Naive thymus-derived CD8-positive, alpha-beta T cell (primary cell): Measurements from ENCODE around the gene KIFAP3. TPM values are rescaled to one million over a fixed set of nuclear protein-coding genes. Genes with fewer than 3 reads are reported as not detected.

ENCODE experiments used
- ATAC-seq, 2 donors: fragments of 150-1000 bp; cut with Tn5 transposase in 1 of 2; sonication (Bioruptor Pico), chemical (Tn5 transposase) in 1 of 2; 1 replicate in 1 of 2; 2 replicates in 1 of 2; pipeline ENCODE4 v1.10.0; 2021; ENCODE audit warnings: mild to moderate bottlenecking in 2 of 2, moderate library complexity in 2 of 2
- POLR2A ChIA-PET: fragments of 350-600 bp; sonication (Branson Sonifier 250); formaldehyde crosslinking; loops from one replicate; lab custom pipeline; 2021; ENCODE audit warnings: antibody characterized with exemption; lab: Charles Lee
- DNase-seq, 10 donors: peaks; one replicate each; pipeline versions ENCODE4 v3.0.0 to v3.0.0-alpha.2; 2020 to 2022
- H3K27ac Mint-ChIP-seq, 10 donors: one replicate each; pipeline ENCODE4 v1.8.0; 2020 to 2022; ENCODE audit warnings: mild to moderate bottlenecking in 10 of 10, mixed read lengths in 10 of 10, moderate library complexity in 4 of 10, inconsistent platforms in 1 of 10
- H3K27me3 Mint-ChIP-seq, 5 donors: one replicate each; pipeline ENCODE4 v1.8.0; 2021 to 2022; ENCODE audit warnings: mixed read lengths in 5 of 5
- H3K36me3 Mint-ChIP-seq, 3 donors: one replicate each; pipeline ENCODE4 v1.8.0; 2020 to 2022; ENCODE audit warnings: mixed read lengths in 3 of 3, mild to moderate bottlenecking in 2 of 3, inconsistent platforms in 1 of 3
- H3K4me1 Mint-ChIP-seq, 4 donors: one replicate each; pipeline ENCODE4 v1.8.0; 2021 to 2022; ENCODE audit warnings: mixed read lengths in 4 of 4
- H3K4me3 Mint-ChIP-seq, 10 donors: one replicate each; pipeline ENCODE4 v1.8.0; 2020 to 2022; ENCODE audit warnings: mild to moderate bottlenecking in 10 of 10, mixed read lengths in 10 of 10, moderate library complexity in 6 of 10, inconsistent platforms in 1 of 10
- H3K9me3 Mint-ChIP-seq, 9 donors: one replicate each; pipeline ENCODE4 v1.8.0; 2020 to 2022; ENCODE audit warnings: mixed read lengths in 9 of 9, mild to moderate bottlenecking in 3 of 9, inconsistent platforms in 1 of 9, moderate library complexity in 1 of 9
- polyA plus RNA-seq, 3 donors: library from polyadenylated mRNA; unstranded; fragments of 300-500 nt; fragmentation: Illumina TruSeq; gene quantifications; one replicate each; pipeline ENCODE4 v1.2.3, GENCODE V29; 2021
- total RNA-seq, 8 experiments: library from RNA in 2 of 8; stranded (reverse) in 2 of 8; gene quantifications; one replicate each; pipeline ENCODE4 v1.2.3 and lab custom pipeline; 2021 to 2026

The KIFAP3 gene
- total and polyA plus RNA-seq, 5 experiments from 2014 or later = 10.0 to 20.8 (median 17.9) TPM

DNA sequence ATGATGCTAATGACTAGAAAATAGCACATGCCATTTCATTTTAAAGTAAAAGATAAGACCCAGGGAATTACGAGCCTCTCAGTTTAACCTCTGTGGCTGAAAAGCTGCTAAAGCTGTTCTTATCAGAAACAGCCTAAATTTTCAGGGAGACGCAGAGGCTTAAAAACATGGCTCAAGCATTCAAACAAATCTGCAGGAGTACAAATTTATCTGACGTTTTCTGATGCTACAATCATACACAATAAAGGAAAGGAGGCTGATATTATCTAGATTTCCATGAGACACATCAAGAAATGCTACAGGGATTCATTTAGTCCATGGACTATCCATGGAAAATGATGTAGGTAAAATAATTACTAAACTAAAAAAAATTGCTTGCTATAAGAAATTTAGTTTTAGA, 115.5 kb downstream of the KIFAP3 start:
- no peak overlapping the region for H3K27ac Mint-ChIP-seq
- H3K4me1 Mint-ChIP-seq = peaks cover 0 to 2% (median 0%) of the 10 kb centered on the region in 4 donors
- no peaks in the 10 kb centered on the region for H3K27me3 Mint-ChIP-seq
- no peak overlapping the region for H3K4me3 Mint-ChIP-seq
- no peak for DNase-seq
- POLR2A ChIA-PET = no interaction called here
- H3K9me3 Mint-ChIP-seq = no peaks in the 10 kb centered on the region
- H3K36me3 Mint-ChIP-seq = peaks cover 4 to 19% (median 18%) of the 10 kb centered on the region in 3 donors
- ATAC-seq = no peak

DNA sequence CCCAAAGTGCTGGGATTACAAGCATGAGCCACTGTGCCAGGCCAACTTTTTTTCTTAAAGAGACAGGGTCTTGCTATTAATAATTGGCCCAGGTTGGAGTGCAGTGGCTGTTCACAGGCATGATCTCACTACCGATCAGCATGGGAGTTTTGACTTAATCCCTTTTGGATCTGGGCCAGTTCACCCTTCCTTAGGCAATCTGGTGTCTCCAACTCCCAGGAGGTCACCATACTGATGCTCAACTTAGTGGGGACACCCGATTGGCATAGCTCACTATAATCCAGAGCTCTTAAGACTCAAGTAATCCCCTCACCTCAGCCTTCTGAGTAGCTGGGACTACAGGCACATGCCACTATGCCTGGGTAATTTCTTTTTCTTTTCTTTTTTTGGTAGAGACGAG, 116.6 kb downstream of the KIFAP3 start:
- Mint-ChIP-seq H3K27ac (no peak overlapping the region), H3K9me3 (no peaks in the 10 kb centered on the region), H3K27me3 (no peaks in the 10 kb centered on the region), H3K4me3 (no peak overlapping the region), H3K4me1 (peaks cover 0 to 2% (median 0%) of the 10 kb centered on the region in 4 donors), H3K36me3 (peaks cover 5 to 25% (median 16%) of the 10 kb centered on the region in 3 donors)
- no peak for DNase-seq
- POLR2A ChIA-PET = no interaction called here
- ATAC-seq = no peak

DNA sequence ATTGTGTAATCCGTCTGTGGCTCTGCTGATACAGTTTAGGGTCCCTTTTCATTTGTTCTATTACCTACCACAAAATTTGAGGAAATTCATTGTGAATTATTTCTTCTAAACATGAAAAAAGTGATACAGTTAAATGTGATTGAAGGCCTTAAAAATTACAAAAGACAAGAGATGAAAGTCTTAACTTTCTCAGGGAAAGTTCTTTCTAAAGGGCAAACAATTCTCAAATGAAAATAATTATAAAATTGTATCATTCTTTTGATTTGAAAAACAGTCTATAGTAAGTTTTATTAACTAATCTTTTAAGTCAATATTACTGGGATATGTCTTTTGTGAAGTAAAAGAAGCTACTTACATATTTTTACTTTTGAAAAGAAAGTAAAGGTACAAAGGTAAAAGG, 123.4 kb downstream of the KIFAP3 start:
- Mint-ChIP-seq H3K36me3 (peaks cover 5 to 23% (median 7%) of the 10 kb centered on the region in 3 donors), H3K27me3 (no peaks in the 10 kb centered on the region), H3K4me3 (no peak overlapping the region), H3K27ac (no peak overlapping the region), H3K9me3 (no peaks in the 10 kb centered on the region), H3K4me1 (peaks cover 0 to 2% (median 0%) of the 10 kb centered on the region in 4 donors)
- POLR2A ChIA-PET = no interaction called here
- DNase-seq = no peak
- ATAC-seq = no peak

DNA sequence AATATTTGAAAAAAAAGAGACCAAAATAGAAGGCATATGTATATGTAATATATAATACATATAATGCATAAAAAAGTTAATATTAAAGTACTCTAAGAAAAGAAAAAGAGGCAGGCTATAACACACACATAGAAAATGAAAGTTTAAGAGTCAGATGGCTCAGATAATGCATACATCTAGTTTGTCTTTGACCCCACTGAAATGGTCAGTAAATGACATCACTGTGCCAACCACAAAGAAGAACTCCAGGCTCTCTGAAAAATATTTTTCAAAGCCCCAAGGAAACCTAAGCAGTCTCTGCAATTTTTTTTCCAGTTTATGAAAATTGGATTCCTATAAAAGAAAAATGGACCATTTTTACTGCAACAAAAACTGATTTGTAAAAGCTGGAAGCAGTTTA, 125.4 kb downstream of the KIFAP3 start:
- peaks cover 0 to under 1% (median 0%) of the 10 kb centered on the region in 4 donors for H3K4me1 Mint-ChIP-seq
- ATAC-seq = no peak
- peaks cover 2 to 20% (median 5%) of the 10 kb centered on the region in 3 donors for H3K36me3 Mint-ChIP-seq
- H3K4me3 Mint-ChIP-seq = no peak overlapping the region
- H3K9me3 Mint-ChIP-seq = no peaks in the 10 kb centered on the region
- no peak overlapping the region for H3K27ac Mint-ChIP-seq
- POLR2A ChIA-PET = no interaction called here
- no peak for DNase-seq
- no peaks in the 10 kb centered on the region for H3K27me3 Mint-ChIP-seq

DNA sequence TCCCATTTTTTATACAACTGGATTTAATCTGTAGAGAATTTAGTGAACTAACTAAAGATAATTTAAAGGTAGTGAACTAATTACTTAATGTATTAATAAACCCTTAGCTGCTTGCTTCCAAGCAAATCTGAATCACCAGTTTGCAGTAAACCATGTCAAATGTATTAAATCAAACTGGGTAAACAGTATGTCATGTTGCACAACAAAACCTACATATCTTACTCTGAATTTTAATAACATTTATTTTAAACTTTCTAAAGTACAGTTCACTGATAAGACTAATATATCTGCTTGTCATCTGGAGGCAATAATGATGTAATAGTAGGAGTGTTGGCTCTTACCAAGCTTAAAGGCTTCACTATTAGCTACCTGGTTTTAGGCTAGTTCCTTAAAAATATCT, 128.3 kb downstream of the KIFAP3 start:
- Mint-ChIP-seq H3K4me1 (no peaks in the 10 kb centered on the region), H3K27ac (no peak overlapping the region), H3K27me3 (no peaks in the 10 kb centered on the region), H3K9me3 (no peaks in the 10 kb centered on the region), H3K36me3 (peaks cover 0 to 10% (median 0%) of the 10 kb centered on the region in 3 donors), H3K4me3 (no peak overlapping the region)
- ATAC-seq (no peak), DNase-seq (no peak)
- POLR2A ChIA-PET = no interaction called here

DNA sequence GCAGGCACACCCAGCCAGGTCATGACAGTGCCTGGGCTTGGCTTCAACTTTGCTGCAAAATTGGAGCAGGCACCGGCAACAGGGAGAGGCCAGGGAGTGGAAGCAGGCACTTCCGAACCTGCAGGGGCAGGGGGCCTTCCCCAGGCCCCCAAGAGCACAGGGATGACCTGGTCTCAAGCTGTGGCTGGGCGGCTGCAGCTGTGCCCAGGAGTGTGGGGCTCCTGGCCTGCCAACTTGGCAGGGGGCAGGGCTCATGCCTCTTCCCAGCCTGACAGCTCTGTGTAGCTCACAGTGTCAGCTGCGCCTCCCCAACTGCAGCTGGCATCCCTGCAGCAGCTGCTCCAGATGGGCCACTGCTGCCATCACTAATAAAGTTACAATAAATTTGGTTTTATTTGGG, 129.3 kb downstream of the KIFAP3 start:
- Mint-ChIP-seq H3K4me3 (no peak overlapping the region), H3K36me3 (peaks cover 0 to 6% (median 0%) of the 10 kb centered on the region in 3 donors), H3K9me3 (no peaks in the 10 kb centered on the region), H3K27ac (no peak overlapping the region), H3K4me1 (no peaks in the 10 kb centered on the region), H3K27me3 (no peaks in the 10 kb centered on the region)
- DNase-seq (no peak), ATAC-seq (no peak)
- POLR2A ChIA-PET = no interaction called here

- H3K4me3 Mint-ChIP-seq = no peak overlapping the region
- no peak overlapping the region for H3K27ac Mint-ChIP-seq
- POLR2A ChIA-PET = no interaction called here
- no peaks in the 10 kb centered on the region for H3K9me3 Mint-ChIP-seq
- DNase-seq (no peak), ATAC-seq (no peak)
- H3K27me3 Mint-ChIP-seq = no peaks in the 10 kb centered on the region
- peaks cover 0 to 6% (median 0%) of the 10 kb centered on the region in 3 donors for H3K36me3 Mint-ChIP-seq
- H3K4me1 Mint-ChIP-seq = no peaks in the 10 kb centered on the region
Observed at GRCh38 chr1:169944621-169945020, 129.9 kb downstream of the KIFAP3 start.

DNA sequence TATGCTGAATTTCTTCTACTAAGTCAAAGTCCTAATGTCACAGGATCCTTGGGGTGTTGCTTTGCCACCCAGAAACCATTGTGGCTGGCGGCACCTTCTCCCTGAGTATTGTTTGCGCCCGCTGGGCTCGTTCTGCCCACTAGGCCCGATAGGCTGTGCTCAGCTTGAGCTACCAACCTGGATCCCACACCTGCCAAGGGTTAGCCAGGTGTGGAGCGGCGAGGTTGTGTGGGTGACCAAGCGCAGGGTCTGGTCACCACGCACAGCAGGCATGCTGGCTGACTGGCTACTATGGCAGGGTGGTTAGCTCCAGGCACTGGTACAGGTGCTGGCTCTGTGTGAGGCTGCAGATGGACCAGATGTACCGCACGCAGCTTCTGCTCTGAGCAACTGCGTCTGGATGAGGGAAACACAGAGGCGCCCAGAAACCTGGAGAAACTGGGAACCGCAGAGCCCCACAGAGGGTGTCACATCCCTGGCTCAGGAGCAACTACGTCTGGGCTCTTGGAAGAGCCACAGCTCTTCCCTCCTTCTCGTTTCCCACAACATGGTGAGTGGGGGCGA, 130.4 kb downstream of the KIFAP3 start:
- no peak for DNase-seq
- H3K4me1 Mint-ChIP-seq = no peaks in the 10 kb centered on the region
- no peak overlapping the region for H3K4me3 Mint-ChIP-seq

DNA sequence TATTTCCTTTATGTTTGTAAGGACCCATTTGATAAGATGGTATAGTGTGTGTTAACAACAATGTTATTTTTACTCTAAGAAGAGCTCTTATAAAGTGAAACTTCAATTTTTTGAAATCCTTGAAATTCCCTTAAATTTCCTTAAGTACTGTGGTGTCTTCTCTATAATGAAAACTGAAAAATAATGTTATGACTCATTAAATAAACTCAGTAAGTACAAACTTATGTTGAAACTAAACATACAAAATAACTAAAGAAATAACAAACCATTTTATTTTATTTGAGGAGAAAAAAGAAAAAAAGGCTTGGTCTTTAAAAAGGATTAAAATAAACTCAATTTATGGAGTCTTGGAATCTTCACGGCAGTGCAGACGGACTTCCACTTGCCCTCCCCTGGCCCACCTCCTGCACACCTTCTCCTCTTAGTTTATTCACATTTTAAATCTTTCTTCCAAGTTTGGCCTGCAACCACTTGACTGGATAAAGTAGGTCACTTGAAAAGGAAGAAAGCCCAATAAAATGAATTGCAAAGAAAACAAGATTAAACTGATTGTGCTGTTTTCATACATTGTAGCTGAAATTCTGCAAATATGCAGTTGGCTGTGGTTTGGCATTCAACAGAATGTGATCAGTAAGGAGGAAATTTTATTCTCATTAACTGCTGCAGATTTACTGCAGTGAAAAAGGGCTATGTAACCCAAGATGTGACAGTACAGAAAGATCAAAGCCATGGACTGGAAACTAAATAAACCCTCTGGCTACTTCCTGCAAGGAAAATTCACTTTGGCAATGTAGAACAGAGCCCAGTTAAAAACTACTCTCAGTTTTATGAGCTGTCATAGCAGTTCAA, 132.3 kb downstream of the KIFAP3 start:
- ATAC-seq (no peak), DNase-seq (no peak)
- Mint-ChIP-seq H3K9me3 (no peaks in the 10 kb centered on the region), H3K4me3 (no peak overlapping the region), H3K27ac (no peak overlapping the region), H3K36me3 (peaks cover 0 to 6% (median 0%) of the 10 kb centered on the region in 3 donors), H3K27me3 (no peaks in the 10 kb centered on the region), H3K4me1 (no peaks in the 10 kb centered on the region)
- POLR2A ChIA-PET = no interaction called here

More for the DNA sequence above, 130.4 kb downstream of the KIFAP3 start:
- H3K36me3 Mint-ChIP-seq = peaks cover 0 to 6% (median 0%) of the 10 kb centered on the region in 3 donors
- H3K27me3 Mint-ChIP-seq = no peaks in the 10 kb centered on the region
- POLR2A ChIA-PET = no interaction called here
- no peaks in the 10 kb centered on the region for H3K9me3 Mint-ChIP-seq
- no peak for ATAC-seq
- H3K27ac Mint-ChIP-seq = no peak overlapping the region

GRCh38 chr1:169933984-169934725, 140.3 kb downstream of the KIFAP3 start:
- POLR2A ChIA-PET = no interaction called here
- no peaks in the 10 kb centered on the region for H3K36me3 Mint-ChIP-seq
- no peak overlapping the region for H3K4me3 Mint-ChIP-seq
- DNase-seq (no peak), ATAC-seq (no peak)
- H3K27ac Mint-ChIP-seq = no peak overlapping the region
- no peaks in the 10 kb centered on the region for H3K27me3 Mint-ChIP-seq
- H3K4me1 Mint-ChIP-seq = peaks cover 0 to 1% (median 0%) of the 10 kb centered on the region in 4 donors
- no peaks in the 10 kb centered on the region for H3K9me3 Mint-ChIP-seq

GRCh38 chr1:169931795-169932231, 142.7 kb downstream of the KIFAP3 start:
- Mint-ChIP-seq H3K36me3 (no peaks in the 10 kb centered on the region), H3K4me1 (peaks cover 0 to 4% (median 4%) of the 10 kb centered on the region in 4 donors), H3K4me3 (no peak overlapping the region), H3K27ac (no peak overlapping the region), H3K9me3 (no peaks in the 10 kb centered on the region), H3K27me3 (no peaks in the 10 kb centered on the region)
- ATAC-seq = no peak
- POLR2A ChIA-PET = no interaction called here
- no peak for DNase-seq

- no peak overlapping the region for H3K4me3 Mint-ChIP-seq
- POLR2A ChIA-PET = no interaction called here
- H3K27me3 Mint-ChIP-seq = no peaks in the 10 kb centered on the region
- H3K27ac Mint-ChIP-seq = no peak overlapping the region
- H3K9me3 Mint-ChIP-seq = no peaks in the 10 kb centered on the region
- peaks cover 4 to 8% (median 6%) of the 10 kb centered on the region in 4 donors for H3K4me1 Mint-ChIP-seq
- no peak for ATAC-seq
- peaks cover 0 to 4% (median 2%) of the 10 kb centered on the region in 3 donors for H3K36me3 Mint-ChIP-seq
- DNase-seq = no peak
Observed at GRCh38 chr1:169929210-169929526, 145.3 kb downstream of the KIFAP3 start.
